SH-SY5Y (cell line): ENCODE data around the gene MYO5C.

Experiments used
- GATA2 ChIP-seq: IDR thresholded peaks from 2 replicates; pipeline ENCODE4 v1.6.1; 2011; ENCODE audit warnings: mild to moderate bottlenecking, low read depth, low read length
- GATA3 ChIP-seq: IDR thresholded peaks from 2 replicates; pipeline ENCODE4 v1.6.1; 2011; ENCODE audit warnings: low read depth, mild to moderate bottlenecking, low read length, moderate library complexity

- no peak for TF ChIP-seq GATA2
- no peak for TF ChIP-seq GATA3
Observed at GRCh38 chr15:52143873-52144272, 151.7 kb downstream of the MYO5C start.
